Right cardiac atrium (tissue), 5 donors: Measurements from ENCODE around the gene DOK7. TPM values are rescaled to one million over a fixed set of nuclear protein-coding genes. Genes with fewer than 3 reads are reported as not detected.

Source experiments
- ATAC-seq, 2 donors: fragments of 200-7000 bp; cut with Tn5 transposase; one replicate each; pipeline versions ENCODE4 v1.8.0 to v1.9.1; 2020; ENCODE audit warnings: moderate library complexity in 2 of 2, mild to moderate bottlenecking in 1 of 2
- DNase-seq, 3 donors: peaks; one replicate each; pipeline ENCODE4 v3.0.0-alpha.2; 2020
- H3K27ac ChIP-seq: one replicate; pipeline ENCODE4 v1.5.1; 2013; ENCODE audit warnings: mild to moderate bottlenecking, low read length, control low read depth, moderate library complexity
- H3K27me3 ChIP-seq: one replicate; pipeline ENCODE4 v1.6.1; 2013; ENCODE audit not compliant: control insufficient read depth, insufficient read depth
- H3K4me1 ChIP-seq: one replicate; pipeline ENCODE4 v1.6.1; 2013; ENCODE audit warnings: low read length; ENCODE audit not compliant: control insufficient read depth, insufficient read depth
- H3K4me3 ChIP-seq: one replicate; pipeline ENCODE4 v1.5.1; 2013; ENCODE audit warnings: low read length, control low read depth
- H3K9me3 ChIP-seq: one replicate; pipeline ENCODE4 v1.6.1; 2013; ENCODE audit warnings: low read length; ENCODE audit not compliant: control insufficient read depth
- WGBS: extraction: QIAGEN DNeasy Blood & Tissue Kit; methylation state at CpG from one replicate; pipeline ENCODE4 v1.1.7; 2013; 5-methylcytosine and 5-hydroxymethylcytosine counted together
- intact Hi-C, 4 donors: fragments of 100-400 bp; cut with DNase I; formaldehyde crosslinking; loops; one replicate each; pipeline versions ENCODE4 v1.11.0 to v1.14.0; 2022 to 2023
- polyA plus RNA-seq: library from polyadenylated mRNA; stranded (reverse); fragments of 200-250 nt; gene quantifications from one replicate; pipeline ENCODE4 v1.2.3, GENCODE V29; 2013
- total RNA-seq, 4 donors: library from RNA; stranded (reverse); fragmentation: NEBNext Ultra II Directional; extraction: Animal tissue kit (Norgen Biotek cat#: 25700); gene quantifications; one replicate each; pipeline ENCODE4 v1.2.1, GENCODE V29; 2021
- donor health status: healthy with polysubstance abuse.
- donor health status: DM: no; HTN: yes; CAD: no.
- donor health status: DM: no; HTN: no; CAD: no.
- donor health status: DM: no; HTN: yes; CAD: no; lungs with severe emphysema.
- donor health status: DM: yes; HTN: yes; CAD: no.

DOK7 gene
- total and polyA plus RNA-seq, 5 donors: 28.9 to 40.0 (median 35.4) TPM

DNA sequence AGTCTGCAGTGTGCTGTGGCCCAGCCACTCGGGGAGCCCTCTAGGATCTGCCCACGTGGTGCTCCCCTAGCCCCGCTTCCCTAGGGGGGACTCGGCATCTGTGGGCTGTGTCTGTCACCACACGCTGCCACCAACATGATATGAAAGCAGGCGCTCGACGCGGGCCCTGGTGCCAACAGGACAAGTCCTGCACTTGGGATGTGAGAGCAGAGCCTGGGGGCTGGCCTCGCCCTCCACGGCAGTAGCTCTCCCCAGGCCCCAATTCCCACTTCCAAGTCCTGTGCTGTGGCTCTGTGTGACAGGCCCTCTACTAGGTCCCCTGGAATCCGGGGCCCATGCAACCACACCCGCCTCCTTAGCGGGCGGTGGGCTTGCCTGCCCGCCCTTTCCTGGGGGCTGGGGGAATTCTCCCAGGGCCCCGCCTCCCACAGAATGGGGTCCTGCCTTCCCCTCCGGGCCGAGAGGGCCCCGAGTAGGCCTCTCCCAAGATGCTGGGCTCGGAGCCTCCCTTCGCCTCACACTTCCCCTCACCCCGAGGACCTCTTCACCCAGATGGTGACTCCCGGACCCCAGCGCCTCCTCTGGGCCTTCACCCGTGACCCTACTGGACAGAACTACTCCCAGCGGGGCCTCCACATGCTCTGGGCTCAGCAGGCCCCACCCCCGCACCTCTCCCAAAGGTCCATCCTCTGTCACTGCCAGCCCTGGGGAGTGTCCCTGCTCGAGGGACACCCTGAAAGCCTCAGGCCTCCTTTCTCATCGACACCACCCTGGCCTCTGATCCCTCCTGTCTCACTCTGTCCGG is 57.9 kb downstream of the DOK7 start:
- WGBS: 89% methylated on average over 31 of the region's 31 CpGs
- ATAC-seq (no peak), DNase-seq (peak; percentile 13 to 46 (median 42))
- Histone ChIP-seq H3K27me3 (no peaks in the 10 kb centered on the region), H3K4me3 (no peak overlapping the region), H3K9me3 (no peaks in the 10 kb centered on the region), H3K4me1 (no peaks in the 10 kb centered on the region), H3K27ac (no peak overlapping the region)
- intact Hi-C loops: no loop called here

DNA sequence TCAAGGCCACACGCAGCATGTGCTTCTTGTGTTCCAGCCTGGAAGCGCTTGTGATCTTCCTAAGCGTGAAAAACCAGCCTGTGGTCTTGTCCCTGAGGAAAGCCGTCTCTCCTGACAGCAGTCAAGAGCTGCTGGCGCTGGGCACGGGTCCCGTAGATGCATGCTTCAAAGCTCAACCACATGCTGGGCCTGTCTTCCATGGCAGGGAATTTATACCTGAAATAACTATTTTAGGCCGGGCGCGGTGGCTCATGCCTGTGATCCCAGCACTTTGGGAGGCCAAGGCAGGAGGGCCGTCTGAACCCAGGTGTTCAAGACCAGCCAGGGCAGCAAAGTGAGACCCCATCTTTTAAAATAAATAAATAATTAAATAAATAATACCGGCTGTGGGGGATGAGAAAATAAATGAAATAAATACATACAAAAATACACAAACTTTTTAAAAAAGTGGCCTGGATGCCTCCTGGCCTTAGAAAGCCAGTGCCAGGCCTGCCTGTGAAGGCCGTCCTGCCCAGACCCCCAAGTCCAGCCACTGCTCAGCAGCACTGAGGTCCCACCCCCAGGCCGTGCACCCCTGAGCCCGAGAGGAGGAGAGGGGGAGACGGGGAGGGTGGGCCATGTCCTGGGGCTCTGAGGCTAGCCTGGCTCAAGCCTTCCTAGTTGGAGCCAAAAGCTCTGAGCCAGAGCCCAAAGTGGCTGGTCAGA is 58.7 kb downstream of the DOK7 start:
- ATAC-seq (no peak), DNase-seq (peak in 2 of 3 donors; percentile 14 to 26)
- Histone ChIP-seq H3K4me1 (no peaks in the 10 kb centered on the region), H3K9me3 (no peaks in the 10 kb centered on the region), H3K27me3 (no peaks in the 10 kb centered on the region), H3K4me3 (no peak overlapping the region), H3K27ac (no peak overlapping the region)
- 93% methylated on average over 16 of the region's 16 CpGs for WGBS
- intact Hi-C loops: no loop called here

- intact Hi-C loops: no loop called here
Measured at GRCh38 chr4:3522326-3522640, 59.2 kb downstream of the DOK7 start.

DNA sequence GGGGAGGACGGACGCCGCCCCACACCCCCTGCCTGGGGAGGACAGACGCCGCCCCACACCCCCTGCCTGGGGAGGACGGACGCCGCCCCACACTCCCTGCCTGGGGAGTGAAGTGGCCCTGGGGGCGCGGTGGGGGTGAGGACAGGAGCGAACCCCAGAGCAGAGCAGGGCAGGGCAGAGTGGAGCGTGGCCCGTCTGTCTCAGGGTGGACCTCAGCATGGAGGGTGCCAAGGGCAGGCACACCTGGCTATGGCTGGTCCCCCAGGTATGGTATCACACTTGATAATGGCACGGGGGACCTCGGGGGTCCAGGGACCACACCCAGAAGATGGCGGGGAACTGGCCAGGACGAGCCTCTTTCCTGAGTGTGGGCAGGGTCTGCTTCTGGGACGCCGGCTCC is 59.5 kb downstream of the DOK7 start:
- DNase-seq (peak in 1 of 3 donors; percentile 10), ATAC-seq (no peak)
- H3K4me3 ChIP-seq: no peak overlapping the region
- no peaks in the 10 kb centered on the region for H3K4me1 ChIP-seq
- no peaks in the 10 kb centered on the region for H3K9me3 ChIP-seq
- no peaks in the 10 kb centered on the region for H3K27me3 ChIP-seq
- intact Hi-C loops: no loop called here
- WGBS: 95% methylated on average over 19 of the region's 19 CpGs
- no peak overlapping the region for H3K27ac ChIP-seq

More at GRCh38 chr4:3522326-3522640, 59.2 kb downstream of the DOK7 start:
- no peaks in the 10 kb centered on the region for H3K4me1 ChIP-seq
- no peaks in the 10 kb centered on the region for H3K27me3 ChIP-seq
- no peaks in the 10 kb centered on the region for H3K9me3 ChIP-seq
- no peak overlapping the region for H3K27ac ChIP-seq
- 80% methylated on average over 15 of the region's 15 CpGs for WGBS
- DNase-seq (peak in 1 of 3 donors; percentile 5), ATAC-seq (no peak)
- H3K4me3 ChIP-seq: no peak overlapping the region

DNA sequence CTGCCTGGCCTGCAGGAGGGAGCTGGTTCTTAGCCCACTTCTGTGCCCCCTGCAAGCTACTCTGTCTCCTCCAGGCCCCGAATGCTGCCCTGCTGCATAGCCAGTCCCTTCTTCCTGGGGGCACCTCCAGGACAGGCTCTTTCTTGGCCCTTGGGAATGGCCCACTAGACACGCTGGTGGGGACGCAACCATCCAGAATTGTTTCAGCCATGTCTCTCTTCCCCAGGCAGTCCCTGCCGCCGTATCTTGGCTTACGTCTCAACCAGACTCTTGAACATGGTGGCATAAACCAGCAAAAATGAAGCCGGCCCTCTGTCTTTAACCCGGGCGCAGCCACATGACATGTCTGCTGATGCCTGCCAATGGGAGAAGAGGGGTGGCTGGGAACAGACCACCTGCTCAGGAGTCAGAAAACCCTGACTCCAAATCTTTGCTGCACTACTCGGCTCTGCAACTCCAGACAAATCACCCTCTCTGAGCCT is 60.1 kb downstream of the DOK7 start:
- DNase-seq: peak in 1 of 3 donors; percentile 7
- 96% methylated on average over 10 of the region's 10 CpGs for WGBS
- Histone ChIP-seq H3K4me3 (no peak overlapping the region), H3K27me3 (no peaks in the 10 kb centered on the region), H3K9me3 (no peaks in the 10 kb centered on the region), H3K4me1 (no peaks in the 10 kb centered on the region), H3K27ac (no peak overlapping the region)
- no peak for ATAC-seq
- intact Hi-C loops: no loop called here

- no peak for ATAC-seq
- H3K4me1 ChIP-seq: no peaks in the 10 kb centered on the region
- no peaks in the 10 kb centered on the region for H3K27me3 ChIP-seq
- H3K4me3 ChIP-seq: no peak overlapping the region
- intact Hi-C loops: no loop called here
- WGBS: 86% methylated on average over 24 of the region's 24 CpGs
- DNase-seq: peak in 1 of 3 donors; percentile 13
- no peak overlapping the region for H3K27ac ChIP-seq
- no peaks in the 10 kb centered on the region for H3K9me3 ChIP-seq
Measured at GRCh38 chr4:3523628-3524221, 60.6 kb downstream of the DOK7 start.

DNA sequence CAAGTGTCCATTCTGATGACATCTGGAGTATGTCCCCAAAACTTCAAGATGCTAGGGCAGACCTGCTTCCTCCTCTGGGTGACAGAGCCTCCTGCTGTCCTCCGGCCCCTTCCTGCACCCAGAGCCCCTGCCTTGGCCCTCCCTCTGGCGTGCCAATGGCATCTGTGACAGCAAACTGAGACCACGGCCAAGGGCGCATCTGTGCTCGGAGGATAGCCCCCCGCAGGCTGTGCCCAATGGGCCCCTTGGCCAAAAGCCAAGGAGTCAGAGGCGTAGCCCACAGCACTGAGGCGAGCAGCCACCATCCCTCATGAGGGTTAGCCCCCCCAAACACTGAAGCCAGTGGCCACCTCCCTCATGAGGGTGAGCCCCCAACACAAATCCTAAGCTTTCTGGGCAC is 61.2 kb downstream of the DOK7 start:
- intact Hi-C loops: no loop called here

GRCh38 chr4:3524920-3525319 is 61.8 kb downstream of the DOK7 start:
- WGBS: 70% methylated on average over 19 of the region's 19 CpGs
- ATAC-seq (no peak), DNase-seq (peak in 1 of 3 donors; percentile 36)
- Histone ChIP-seq H3K4me3 (no peak overlapping the region), H3K27me3 (no peaks in the 10 kb centered on the region), H3K4me1 (no peaks in the 10 kb centered on the region), H3K27ac (no peak overlapping the region), H3K9me3 (no peaks in the 10 kb centered on the region)
- intact Hi-C loops: no loop called here

More for the DNA sequence above, 61.2 kb downstream of the DOK7 start:
- ATAC-seq (no peak), DNase-seq (peak in 1 of 3 donors; percentile 6)
- Histone ChIP-seq H3K9me3 (no peaks in the 10 kb centered on the region), H3K4me3 (no peak overlapping the region), H3K27ac (no peak overlapping the region), H3K27me3 (no peaks in the 10 kb centered on the region), H3K4me1 (no peaks in the 10 kb centered on the region)
- WGBS: 89% methylated on average over 8 of the region's 8 CpGs

GRCh38 chr4:3525532-3526430 is 62.7 kb downstream of the DOK7 start:
- DNase-seq (peak in 1 of 3 donors; percentile 37), ATAC-seq (no peak)
- Histone ChIP-seq H3K4me1 (peaks cover 5% of the 10 kb centered on the region), H3K9me3 (no peaks in the 10 kb centered on the region), H3K27me3 (no peaks in the 10 kb centered on the region), H3K27ac (no peak overlapping the region), H3K4me3 (no peak overlapping the region)
- 84% methylated on average over 33 of the region's 33 CpGs for WGBS
- intact Hi-C loops: no loop called here

- no peak overlapping the region for H3K4me3 ChIP-seq
- no peaks in the 10 kb centered on the region for H3K9me3 ChIP-seq
- intact Hi-C loops: no loop called here
- no peak for ATAC-seq
- DNase-seq: peak in 1 of 3 donors; percentile 50
- no peak overlapping the region for H3K27ac ChIP-seq
- peaks cover 6% of the 10 kb centered on the region for H3K4me1 ChIP-seq
- no peaks in the 10 kb centered on the region for H3K27me3 ChIP-seq
- WGBS: 95% methylated on average over 19 of the region's 19 CpGs
Measured at GRCh38 chr4:3526456-3526855, 63.4 kb downstream of the DOK7 start.
